ENCODE data around the gene KRT17.
A peak's percentile ranks its signal among the peaks of the same experiment; 100 is the strongest.

Gene KRT17

DNA sequence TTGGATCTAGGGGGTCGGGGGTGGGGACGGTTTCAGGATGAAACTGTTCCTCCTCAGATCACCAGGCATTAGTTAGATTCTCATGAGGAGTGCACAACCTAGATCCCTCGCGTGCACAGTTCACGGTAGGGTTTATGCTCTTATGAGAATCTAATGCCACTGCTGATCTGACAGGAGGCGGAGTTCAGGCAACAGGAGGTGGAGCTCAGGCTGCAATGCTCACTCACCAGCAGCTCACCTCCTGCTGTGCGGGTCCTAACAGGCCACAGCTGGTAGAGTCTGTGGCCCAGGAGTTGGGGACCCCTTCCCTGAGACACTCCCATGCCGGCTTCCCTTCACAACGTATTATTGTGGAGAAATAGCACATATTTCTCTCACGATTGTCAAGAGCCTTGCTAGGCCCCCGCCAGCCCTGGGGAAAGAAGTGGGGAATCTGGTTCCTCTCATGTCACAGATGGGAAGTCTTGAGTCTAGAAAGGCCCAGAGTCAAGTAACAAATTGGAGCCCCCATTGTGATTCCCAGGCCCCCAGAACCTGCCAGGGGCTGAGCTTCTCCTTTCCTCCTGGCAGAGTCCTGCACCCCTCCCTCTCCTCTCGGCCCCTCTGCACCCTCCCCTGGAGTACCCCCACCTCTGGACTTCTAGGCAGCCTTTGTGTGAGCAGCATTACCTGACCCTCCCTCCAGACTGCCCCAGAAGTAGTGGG, 31.6 kb downstream of the KRT17 start:
- H2BK15ac ChIP-seq (ENCODE audit: low read depth, poor library complexity, severe bottlenecking), result no peak overlapping the region
- H3K4me3 ChIP-seq (ENCODE audit: insufficient read depth in 1 of 2, low read depth in 1 of 2, low read length in 2 of 2), result no peak overlapping the region
- H2BK12ac ChIP-seq (ENCODE audit: low read length in 2 of 2), result no peak overlapping the region
- no peak overlapping the region for H2BK120ac ChIP-seq (ENCODE audit: low read depth, low read length)
- no peak overlapping the region for H3K18ac ChIP-seq (ENCODE audit: low read depth in 1 of 2, low read length in 2 of 2)
- H2AK5ac ChIP-seq (ENCODE audit: low read length, severe bottlenecking), result no peak overlapping the region
- no peaks in the 10 kb centered on the region for H3K36me3 ChIP-seq (ENCODE audit: control insufficient read depth in 1 of 2, insufficient read depth in 2 of 2, low read depth in 1 of 2, low read length in 2 of 2)
- no peak overlapping the region for H3K14ac ChIP-seq (ENCODE audit: low read length in 2 of 2)
- no peaks in the 10 kb centered on the region for H3K79me1 ChIP-seq (replicated peaks; ENCODE audit: low read length, poor library complexity, severe bottlenecking)
- no peak overlapping the region for H3K27ac ChIP-seq (ENCODE audit: low read length, poor library complexity, severe bottlenecking)
- no peaks in the 10 kb centered on the region for H3K9me3 ChIP-seq (ENCODE audit: control insufficient read depth, low read length)
- no peak overlapping the region for H3K23ac ChIP-seq (ENCODE audit: low read length in 2 of 2)
- H2BK5ac ChIP-seq (ENCODE audit: low read depth, low read length, poor library complexity, severe bottlenecking), result no peak overlapping the region
- H3K4me1 ChIP-seq (ENCODE audit: control insufficient read depth, insufficient read depth, low read depth, low read length), result no peaks in the 10 kb centered on the region
- no peak overlapping the region for H4K91ac ChIP-seq (ENCODE audit: low read length)
- peaks cover 48 to 62% of the 10 kb centered on the region in 2 experiments for H3K27me3 ChIP-seq (ENCODE audit: control insufficient read depth in 1 of 2, insufficient read depth in 1 of 2, low read length in 2 of 2)
- no peak overlapping the region for H3K4me2 ChIP-seq (ENCODE audit: low read length, poor library complexity, severe bottlenecking)
- 90% methylated on average over 9 of the region's 12 CpGs for WGBS
- no peak for DNase-seq
- no peak overlapping the region for H3K4ac ChIP-seq (ENCODE audit: low read depth in 1 of 2, low read length in 2 of 2)
- no peak overlapping the region for H3K9ac ChIP-seq (ENCODE audit: low read length)
- no peak overlapping the region for H4K8ac ChIP-seq (ENCODE audit: low read length)
- H2AFZ ChIP-seq (ENCODE audit: low read depth, low read length), result no peak overlapping the region

- H4K8ac ChIP-seq (ENCODE audit: low read length), result no peak overlapping the region
- 83% methylated on average over 3 of the region's 3 CpGs for WGBS
- H3K4me1 ChIP-seq (ENCODE audit: control insufficient read depth, insufficient read depth, low read depth, low read length), result no peaks in the 10 kb centered on the region
- H3K4me3 ChIP-seq (ENCODE audit: insufficient read depth in 1 of 2, low read depth in 1 of 2, low read length in 2 of 2), result no peak overlapping the region
- H3K9me3 ChIP-seq (ENCODE audit: control insufficient read depth, low read length), result no peaks in the 10 kb centered on the region
- no peak overlapping the region for H2BK12ac ChIP-seq (ENCODE audit: low read length in 2 of 2)
- H2BK15ac ChIP-seq (ENCODE audit: low read depth, poor library complexity, severe bottlenecking), result no peak overlapping the region
- H3K27me3 ChIP-seq (ENCODE audit: control insufficient read depth in 1 of 2, insufficient read depth in 1 of 2, low read length in 2 of 2), result peaks cover 48 to 60% of the 10 kb centered on the region in 2 experiments
- no peaks in the 10 kb centered on the region for H3K79me1 ChIP-seq (replicated peaks; ENCODE audit: low read length, poor library complexity, severe bottlenecking)
- no peak overlapping the region for H3K14ac ChIP-seq (ENCODE audit: low read length in 2 of 2)
- H3K18ac ChIP-seq (ENCODE audit: low read depth in 1 of 2, low read length in 2 of 2), result no peak overlapping the region
- no peak overlapping the region for H3K27ac ChIP-seq (ENCODE audit: low read length, poor library complexity, severe bottlenecking)
- no peak overlapping the region for H2BK5ac ChIP-seq (ENCODE audit: low read depth, low read length, poor library complexity, severe bottlenecking)
- no peak overlapping the region for H3K9ac ChIP-seq (ENCODE audit: low read length)
- H2AFZ ChIP-seq (ENCODE audit: low read depth, low read length), result no peak overlapping the region
- no peaks in the 10 kb centered on the region for H3K36me3 ChIP-seq (ENCODE audit: control insufficient read depth in 1 of 2, insufficient read depth in 2 of 2, low read depth in 1 of 2, low read length in 2 of 2)
- H3K23ac ChIP-seq (ENCODE audit: low read length in 2 of 2), result no peak overlapping the region
- H3K4ac ChIP-seq (ENCODE audit: low read depth in 1 of 2, low read length in 2 of 2), result no peak overlapping the region
- no peak overlapping the region for H3K4me2 ChIP-seq (ENCODE audit: low read length, poor library complexity, severe bottlenecking)
- no peak overlapping the region for H2AK5ac ChIP-seq (ENCODE audit: low read length, severe bottlenecking)
- no peak overlapping the region for H2BK120ac ChIP-seq (ENCODE audit: low read depth, low read length)
- DNase-seq, result no peak
- no peak overlapping the region for H4K91ac ChIP-seq (ENCODE audit: low read length)
Observed at GRCh38 chr17:41589301-41589700, 35.1 kb downstream of the KRT17 start.

- no peak overlapping the region for H2AFZ ChIP-seq (ENCODE audit: low read depth, low read length)
- no peak overlapping the region for H2BK15ac ChIP-seq (ENCODE audit: low read depth, poor library complexity, severe bottlenecking)
- H2AK5ac ChIP-seq (ENCODE audit: low read length, severe bottlenecking), result no peak overlapping the region
- H3K36me3 ChIP-seq (ENCODE audit: control insufficient read depth in 1 of 2, insufficient read depth in 2 of 2, low read depth in 1 of 2, low read length in 2 of 2), result no peaks in the 10 kb centered on the region
- 91% methylated on average over 2 of the region's 8 CpGs for WGBS
- H3K27me3 ChIP-seq (ENCODE audit: control insufficient read depth in 1 of 2, insufficient read depth in 1 of 2, low read length in 2 of 2), result peaks cover 38 to 57% of the 10 kb centered on the region in 2 experiments
- H3K18ac ChIP-seq (ENCODE audit: low read depth in 1 of 2, low read length in 2 of 2), result no peak overlapping the region
- H3K4me2 ChIP-seq (ENCODE audit: low read length, poor library complexity, severe bottlenecking), result no peak overlapping the region
- no peak overlapping the region for H2BK12ac ChIP-seq (ENCODE audit: low read length in 2 of 2)
- H2BK120ac ChIP-seq (ENCODE audit: low read depth, low read length), result no peak overlapping the region
- no peak overlapping the region for H3K9ac ChIP-seq (ENCODE audit: low read length)
- H3K4me1 ChIP-seq (ENCODE audit: control insufficient read depth, insufficient read depth, low read depth, low read length), result no peaks in the 10 kb centered on the region
- H4K8ac ChIP-seq (ENCODE audit: low read length), result no peak overlapping the region
- no peaks in the 10 kb centered on the region for H3K9me3 ChIP-seq (ENCODE audit: control insufficient read depth, low read length)
- H3K4ac ChIP-seq (ENCODE audit: low read depth in 1 of 2, low read length in 2 of 2), result no peak overlapping the region
- no peak overlapping the region for H2BK5ac ChIP-seq (ENCODE audit: low read depth, low read length, poor library complexity, severe bottlenecking)
- no peak overlapping the region for H4K91ac ChIP-seq (ENCODE audit: low read length)
- no peak overlapping the region for H3K14ac ChIP-seq (ENCODE audit: low read length in 2 of 2)
- H3K27ac ChIP-seq (ENCODE audit: low read length, poor library complexity, severe bottlenecking), result no peak overlapping the region
- H3K79me1 ChIP-seq (replicated peaks; ENCODE audit: low read length, poor library complexity, severe bottlenecking), result no peaks in the 10 kb centered on the region
- no peak overlapping the region for H3K4me3 ChIP-seq (ENCODE audit: insufficient read depth in 1 of 2, low read depth in 1 of 2, low read length in 2 of 2)
- DNase-seq, result no peak
- H3K23ac ChIP-seq (ENCODE audit: low read length in 2 of 2), result no peak overlapping the region
Observed at GRCh38 chr17:41588126-41588810, 36.1 kb downstream of the KRT17 start.

GRCh38 chr17:41586863-41587495, 37.4 kb downstream of the KRT17 start, which contains the start of gene KRT14:
Gene KRT14, minus strand, starts transcription at chr17:41586895. Its CDS starts 61 bp downstream, at chr17:41586834.
- no peak within 1 kb of the TSS for H3K9ac ChIP-seq (ENCODE audit: low read length)
- peaks cover 29 to 57% of the 10 kb centered on the region in 2 experiments for H3K27me3 ChIP-seq (ENCODE audit: control insufficient read depth in 1 of 2, insufficient read depth in 1 of 2, low read length in 2 of 2)
- H3K4me1 ChIP-seq (ENCODE audit: control insufficient read depth, insufficient read depth, low read depth, low read length), result no peaks in the 10 kb centered on the region
- H3K27ac ChIP-seq (ENCODE audit: low read length, poor library complexity, severe bottlenecking), result no peak within 1 kb of the TSS
- H2AK5ac ChIP-seq (ENCODE audit: low read length, severe bottlenecking), result no peak within 1 kb of the TSS
- no peak within 1 kb of the TSS for H2BK5ac ChIP-seq (ENCODE audit: low read depth, low read length, poor library complexity, severe bottlenecking)
- no peak within 1 kb of the TSS for H2BK12ac ChIP-seq (ENCODE audit: low read length in 2 of 2)
- H4K8ac ChIP-seq (ENCODE audit: low read length), result no peak within 1 kb of the TSS
- no peak within 1 kb of the TSS for H2BK15ac ChIP-seq (ENCODE audit: low read depth, poor library complexity, severe bottlenecking)
- no peak within 1 kb of the TSS for H2AFZ ChIP-seq (ENCODE audit: low read depth, low read length)
- H3K79me1 ChIP-seq (replicated peaks; ENCODE audit: low read length, poor library complexity, severe bottlenecking), result no peaks in the 10 kb centered on the region
- H2BK120ac ChIP-seq (ENCODE audit: low read depth, low read length), result no peak within 1 kb of the TSS
- no peaks in the 10 kb centered on the region for H3K9me3 ChIP-seq (ENCODE audit: control insufficient read depth, low read length)
- peak within 1 kb of the TSS in 1 of 2 experiments; percentile 9 for H3K23ac ChIP-seq (ENCODE audit: low read length in 2 of 2)
- H3K4me3 ChIP-seq (ENCODE audit: insufficient read depth in 1 of 2, low read depth in 1 of 2, low read length in 2 of 2), result no peak within 1 kb of the TSS
- H3K18ac ChIP-seq (ENCODE audit: low read depth in 1 of 2, low read length in 2 of 2), result no peak within 1 kb of the TSS
- no peak for DNase-seq
- H3K4ac ChIP-seq (ENCODE audit: low read depth in 1 of 2, low read length in 2 of 2), result no peak within 1 kb of the TSS
- no peak within 1 kb of the TSS for H4K91ac ChIP-seq (ENCODE audit: low read length)
- H3K4me2 ChIP-seq (ENCODE audit: low read length, poor library complexity, severe bottlenecking), result no peak within 1 kb of the TSS
- H3K14ac ChIP-seq (ENCODE audit: low read length in 2 of 2), result no peak within 1 kb of the TSS
- no peaks in the 10 kb centered on the region for H3K36me3 ChIP-seq (ENCODE audit: control insufficient read depth in 1 of 2, insufficient read depth in 2 of 2, low read depth in 1 of 2, low read length in 2 of 2)
- WGBS, result 85% methylated on average over 11 of the region's 15 CpGs

All from mesenchymal stem cell (in vitro differentiated cells and primary cell).